Activated CD8-positive, alpha-beta T cell treated with anti-CD3 and anti-CD28 coated beads for 36 hours (primary cell): ENCODE data around the gene CIITA. TPM values are rescaled to one million over a fixed set of nuclear protein-coding genes. Genes with fewer than 3 reads are reported as not detected.
A peak's percentile ranks its signal among the peaks of the same experiment; 100 is the strongest.
"Not testable (repeated sequence)": the region's sequence is repeated elsewhere in the genome, so short reads cannot be mapped to it uniquely, and the experiment has no call there.

Source experiments
- ATAC-seq: fragments of 200-7000 bp; cut with Tn5 transposase; one replicate; pipeline ENCODE4 v1.10.0; 2021; ENCODE audit warnings: mild to moderate bottlenecking, moderate library complexity
- CTCF ChIA-PET: fragments of 350-600 bp; sonication (Branson Sonifier 250); formaldehyde crosslinking; loops from one replicate; lab custom pipeline; 2021; ENCODE audit warnings: antibody characterized with exemption; lab: Charles Lee
- POLR2A ChIA-PET: fragments of 350-600 bp; sonication (Branson Sonifier 250); formaldehyde crosslinking; loops from one replicate; lab custom pipeline; 2021; ENCODE audit warnings: antibody characterized with exemption; lab: Charles Lee
- DNase-seq: peaks from one replicate; pipeline ENCODE4 v3.0.0-alpha.2; 2020
- H3K27ac Mint-ChIP-seq: one replicate; pipeline ENCODE4 v1.8.0; 2021; ENCODE audit warnings: mild to moderate bottlenecking, mixed read lengths
- H3K27me3 Mint-ChIP-seq: one replicate; pipeline ENCODE4 v1.8.0; 2021; ENCODE audit warnings: mixed read lengths
- H3K36me3 Mint-ChIP-seq: one replicate; pipeline ENCODE4 v1.8.0; 2021; ENCODE audit warnings: low read depth, mixed read lengths
- H3K4me1 Mint-ChIP-seq: one replicate; pipeline ENCODE4 v1.8.0; 2021; ENCODE audit warnings: low read depth, mixed read lengths
- H3K4me3 Mint-ChIP-seq: one replicate; pipeline ENCODE4 v1.8.0; 2021; ENCODE audit warnings: mild to moderate bottlenecking, moderate library complexity, mixed read lengths
- H3K9me3 Mint-ChIP-seq: one replicate; pipeline ENCODE4 v1.8.0; 2021; ENCODE audit warnings: mixed read lengths
- intact Hi-C: fragments of 100-400 bp; cut with micrococcal nuclease; formaldehyde crosslinking; loops from one replicate; pipeline ENCODE4 v1.10.0; 2022
- total RNA-seq, 2 experiments: library from RNA; stranded (reverse); gene quantifications; one replicate each; pipeline ENCODE4 v1.2.3, GENCODE V29; 2021
- TF ChIP-seq, protein P1 (sequence below): fragments of 200-600 bp; IDR thresholded peaks from one replicate; pipeline ENCODE4 v1.8.0; 2022; ENCODE audit warnings: antibody characterized with exemption, mild to moderate bottlenecking

CIITA gene
- total RNA-seq, 2 experiments from 2014 or later = 4.4 to 5.3 TPM

DNA sequence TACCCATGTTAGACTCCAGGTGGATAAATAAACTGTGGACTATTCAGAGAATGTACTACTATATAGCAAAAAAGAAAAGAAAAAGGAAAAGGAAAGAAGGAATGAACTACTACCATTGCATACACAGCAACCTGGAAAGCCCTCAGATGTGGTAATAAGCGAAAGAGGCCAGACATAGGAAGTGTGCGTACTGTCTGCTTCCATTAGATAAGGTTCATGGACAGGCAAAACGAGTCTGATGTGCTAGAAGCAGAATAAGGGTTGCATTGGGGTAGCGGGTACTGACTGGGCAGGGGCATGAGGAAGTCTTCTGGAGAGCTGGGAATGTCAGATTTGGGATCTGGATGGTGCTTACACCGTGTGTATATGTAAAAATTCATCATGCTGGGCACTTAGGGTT, 89.1 kb downstream of the CIITA start:
- no peak for ATAC-seq
- Mint-ChIP-seq H3K9me3 (peaks cover 8% of the 10 kb centered on the region), H3K4me1 (peaks cover 42% of the 10 kb centered on the region), H3K27me3 (no peaks in the 10 kb centered on the region), H3K36me3 (peaks cover 40% of the 10 kb centered on the region), H3K4me3 (no peak overlapping the region), H3K27ac (peak overlapping the region; percentile 84)
- ChIA-PET POLR2A (interaction anchor here (0.6 to 8.3 kb wide), 5 partner anchors 8 to 288 kb away, joined by 3 to 94 read pairs (median 4); partner anchors contain the start of gene SOCS1), CTCF (interaction anchor here (1.0 to 6.7 kb wide), 8 partner anchors 8 to 438 kb away, joined by 4 to 121 read pairs (median 26); partner anchors contain the start of gene SOCS1)
- TF ChIP-seq, protein P1, sequence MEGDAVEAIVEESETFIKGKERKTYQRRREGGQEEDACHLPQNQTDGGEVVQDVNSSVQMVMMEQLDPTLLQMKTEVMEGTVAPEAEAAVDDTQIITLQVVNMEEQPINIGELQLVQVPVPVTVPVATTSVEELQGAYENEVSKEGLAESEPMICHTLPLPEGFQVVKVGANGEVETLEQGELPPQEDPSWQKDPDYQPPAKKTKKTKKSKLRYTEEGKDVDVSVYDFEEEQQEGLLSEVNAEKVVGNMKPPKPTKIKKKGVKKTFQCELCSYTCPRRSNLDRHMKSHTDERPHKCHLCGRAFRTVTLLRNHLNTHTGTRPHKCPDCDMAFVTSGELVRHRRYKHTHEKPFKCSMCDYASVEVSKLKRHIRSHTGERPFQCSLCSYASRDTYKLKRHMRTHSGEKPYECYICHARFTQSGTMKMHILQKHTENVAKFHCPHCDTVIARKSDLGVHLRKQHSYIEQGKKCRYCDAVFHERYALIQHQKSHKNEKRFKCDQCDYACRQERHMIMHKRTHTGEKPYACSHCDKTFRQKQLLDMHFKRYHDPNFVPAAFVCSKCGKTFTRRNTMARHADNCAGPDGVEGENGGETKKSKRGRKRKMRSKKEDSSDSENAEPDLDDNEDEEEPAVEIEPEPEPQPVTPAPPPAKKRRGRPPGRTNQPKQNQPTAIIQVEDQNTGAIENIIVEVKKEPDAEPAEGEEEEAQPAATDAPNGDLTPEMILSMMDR = no peak
- no peak for DNase-seq
- intact Hi-C loops = no loop called here

DNA sequence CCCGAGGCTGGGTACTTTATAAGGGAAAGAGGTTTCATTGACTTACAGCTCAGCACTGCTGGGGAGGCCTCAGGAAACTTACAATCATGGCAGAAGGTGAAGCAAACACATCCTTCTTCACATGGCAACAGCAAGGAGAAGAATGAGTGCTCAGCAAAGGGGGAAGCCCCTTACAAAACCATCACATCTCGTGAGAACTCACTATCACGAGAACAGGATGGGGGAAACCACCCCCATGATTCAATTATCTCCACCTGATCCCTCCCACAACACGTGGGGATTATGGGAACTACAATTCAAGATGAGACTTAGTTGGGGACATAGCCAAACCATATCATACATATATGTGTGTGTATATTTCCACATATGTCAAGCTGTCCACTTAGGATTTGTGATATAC, 89.6 kb downstream of the CIITA start:
- peak; percentile 11 for ATAC-seq
- peaks cover 45% of the 10 kb centered on the region for H3K4me1 Mint-ChIP-seq
- CTCF ChIA-PET = interaction anchor here (1.0 to 6.7 kb wide), 6 partner anchors 9 to 430 kb away, joined by 4 to 121 read pairs (median 26); partner anchors contain the start of gene SOCS1
- H3K9me3 Mint-ChIP-seq, H3K27me3 Mint-ChIP-seq, H3K4me3 Mint-ChIP-seq, intact Hi-C loops: not testable (repeated sequence)
- POLR2A ChIA-PET = interaction anchor here (0.6 to 8.3 kb wide), 3 partner anchors 86 to 288 kb away, joined by 3 to 94 read pairs (median 4); partner anchors contain the start of gene SOCS1
- peak overlapping the region; percentile 84 for H3K27ac Mint-ChIP-seq
- peaks cover 43% of the 10 kb centered on the region for H3K36me3 Mint-ChIP-seq
- peak; percentile 57 for DNase-seq

DNA sequence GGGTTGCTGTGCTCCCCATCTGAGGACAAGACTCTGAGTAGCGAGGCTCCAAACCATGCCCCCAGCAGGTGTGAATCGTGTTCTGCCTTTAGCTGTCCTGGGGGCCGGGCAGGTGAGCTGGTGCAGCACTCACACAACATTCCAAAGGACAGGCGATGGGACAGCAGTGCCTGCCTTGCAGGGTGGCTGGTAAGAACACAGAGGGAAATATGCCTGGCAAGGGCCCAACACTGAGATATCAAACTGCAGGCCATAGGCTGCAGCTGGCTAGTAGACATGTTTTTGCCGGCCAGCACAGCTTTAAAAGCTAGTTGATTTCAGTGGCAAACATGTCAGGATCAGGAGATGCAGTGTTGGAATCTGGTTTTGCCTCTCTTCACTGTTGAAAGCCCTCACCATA, 91.0 kb downstream of the CIITA start:
- no peaks in the 10 kb centered on the region for H3K27me3 Mint-ChIP-seq
- no peak for DNase-seq
- peaks cover 8% of the 10 kb centered on the region for H3K9me3 Mint-ChIP-seq
- POLR2A ChIA-PET = interaction anchor here (8.3 kb wide), 1 partner anchor 286 kb away, joined by 94 read pairs; the partner anchor contains the start of gene SOCS1
- TF ChIP-seq, protein P1 = no peak
- H3K36me3 Mint-ChIP-seq = peaks cover 42% of the 10 kb centered on the region
- CTCF ChIA-PET = interaction anchor here (1.0 to 5.2 kb wide), 7 partner anchors 12 to 404 kb away, joined by 3 to 44 read pairs (median 3); partner anchors contain the start of gene SOCS1
- no peak overlapping the region for H3K27ac Mint-ChIP-seq
- no peak overlapping the region for H3K4me3 Mint-ChIP-seq
- ATAC-seq = no peak
- H3K4me1 Mint-ChIP-seq = peaks cover 58% of the 10 kb centered on the region
- intact Hi-C loops = no loop called here

DNA sequence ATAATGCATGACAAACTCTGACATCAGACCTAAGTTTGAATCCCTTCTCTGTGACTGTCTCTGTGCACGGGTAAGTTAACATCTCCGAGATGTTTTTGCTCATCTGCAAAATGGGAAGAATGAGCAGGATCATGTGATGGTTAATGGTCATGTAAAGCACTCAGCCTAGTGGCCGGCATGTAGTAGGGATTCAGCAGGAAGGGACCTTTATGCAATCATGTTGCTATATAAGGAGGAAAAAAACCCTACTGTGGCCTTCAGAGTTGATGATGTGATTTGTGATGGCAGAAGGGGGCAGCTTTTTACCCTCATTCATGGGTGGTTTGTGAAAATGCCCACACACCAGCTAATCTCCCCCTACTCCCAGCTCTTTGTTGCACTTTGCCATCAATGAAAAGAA, 91.5 kb downstream of the CIITA start:
- Mint-ChIP-seq H3K4me3 (no peak overlapping the region), H3K4me1 (peaks cover 58% of the 10 kb centered on the region), H3K27ac (no peak overlapping the region), H3K27me3 (no peaks in the 10 kb centered on the region), H3K36me3 (peaks cover 43% of the 10 kb centered on the region), H3K9me3 (peaks cover 8% of the 10 kb centered on the region)
- ATAC-seq (no peak), DNase-seq (no peak)
- intact Hi-C loops = no loop called here
- TF ChIP-seq, protein P1 = no peak
- ChIA-PET CTCF (interaction anchor here (1.0 to 5.2 kb wide), 6 partner anchors 12 to 388 kb away, joined by 3 to 44 read pairs (median 3); partner anchors contain the start of gene SOCS1), POLR2A (interaction anchor here (8.3 kb wide), 1 partner anchor 286 kb away, joined by 94 read pairs; the partner anchor contains the start of gene SOCS1)

DNA sequence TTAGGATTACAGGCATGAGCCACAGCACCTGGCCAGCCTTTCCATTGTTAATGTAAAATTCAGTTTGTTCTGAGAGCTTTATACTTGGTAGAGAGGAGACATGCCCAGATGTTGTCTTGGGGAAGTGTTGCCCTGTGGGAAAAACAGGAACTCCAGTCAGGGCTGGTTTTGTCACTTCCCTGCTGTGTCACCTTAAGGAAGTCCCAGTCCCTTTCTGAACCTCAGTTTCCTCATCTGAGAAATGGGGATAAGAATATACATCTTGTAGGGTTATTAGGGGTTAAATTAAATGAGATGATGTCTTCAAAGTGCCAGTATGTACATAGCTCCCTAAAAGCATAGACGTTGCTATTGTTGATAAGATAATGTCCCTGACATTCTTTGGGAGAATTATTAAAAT, 92.6 kb downstream of the CIITA start:
- no peak overlapping the region for H3K4me3 Mint-ChIP-seq
- no peak overlapping the region for H3K27ac Mint-ChIP-seq
- POLR2A ChIA-PET = interaction anchor here (8.3 kb wide), 1 partner anchor 285 kb away, joined by 94 read pairs; the partner anchor contains the start of gene SOCS1
- TF ChIP-seq, protein P1 = no peak
- CTCF ChIA-PET = interaction anchor here (0.8 to 5.2 kb wide), 6 partner anchors 11 to 426 kb away, joined by 3 to 44 read pairs (median 4); partner anchors contain the start of gene SOCS1
- ATAC-seq = no peak
- intact Hi-C loops = loop anchor here (5.0 kb wide), 2 partner anchors 143 to 388 kb away; no protein-coding TSS in a partner anchor
- DNase-seq = no peak
- peaks cover 46% of the 10 kb centered on the region for H3K36me3 Mint-ChIP-seq
- peaks cover 51% of the 10 kb centered on the region for H3K4me1 Mint-ChIP-seq
- no peaks in the 10 kb centered on the region for H3K27me3 Mint-ChIP-seq
- peaks cover 8% of the 10 kb centered on the region for H3K9me3 Mint-ChIP-seq
